ENCODE data around the gene HOXB3.

- peak; percentile 81 for TF ChIP-seq EZH2 (IDR thresholded peaks at IDR 0.05; ENCODE audit: low read length)
- TF ChIP-seq, protein P1, sequence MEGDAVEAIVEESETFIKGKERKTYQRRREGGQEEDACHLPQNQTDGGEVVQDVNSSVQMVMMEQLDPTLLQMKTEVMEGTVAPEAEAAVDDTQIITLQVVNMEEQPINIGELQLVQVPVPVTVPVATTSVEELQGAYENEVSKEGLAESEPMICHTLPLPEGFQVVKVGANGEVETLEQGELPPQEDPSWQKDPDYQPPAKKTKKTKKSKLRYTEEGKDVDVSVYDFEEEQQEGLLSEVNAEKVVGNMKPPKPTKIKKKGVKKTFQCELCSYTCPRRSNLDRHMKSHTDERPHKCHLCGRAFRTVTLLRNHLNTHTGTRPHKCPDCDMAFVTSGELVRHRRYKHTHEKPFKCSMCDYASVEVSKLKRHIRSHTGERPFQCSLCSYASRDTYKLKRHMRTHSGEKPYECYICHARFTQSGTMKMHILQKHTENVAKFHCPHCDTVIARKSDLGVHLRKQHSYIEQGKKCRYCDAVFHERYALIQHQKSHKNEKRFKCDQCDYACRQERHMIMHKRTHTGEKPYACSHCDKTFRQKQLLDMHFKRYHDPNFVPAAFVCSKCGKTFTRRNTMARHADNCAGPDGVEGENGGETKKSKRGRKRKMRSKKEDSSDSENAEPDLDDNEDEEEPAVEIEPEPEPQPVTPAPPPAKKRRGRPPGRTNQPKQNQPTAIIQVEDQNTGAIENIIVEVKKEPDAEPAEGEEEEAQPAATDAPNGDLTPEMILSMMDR (optimal IDR thresholded peaks at IDR 0.05 in 1 of 3, IDR thresholded peaks at IDR 0.05 in 1 of 3, conservative IDR thresholded peaks at IDR 0.05 in 1 of 3; ENCODE audit: extremely low read depth in 1 of 3, insufficient read depth in 2 of 3, low read length in 3 of 3) = no peak
Observed at GRCh38 chr17:48621410-48622392, 31.7 kb upstream of the HOXB3 start.
